Tibial nerve (tissue), 3 donors: ENCODE results near the gene BCAS1.

Experiments
- CTCF ChIP-seq, 5 experiments: fragments of 200-600 bp in 3 of 5; fragments of 450-650 bp in 2 of 5; sonication (generic) in 3 of 5; IDR thresholded peaks; one replicate each; pipeline ENCODE4 v1.5.1; 2016 to 2019; ENCODE audit warnings: antibody characterized with exemption in 5 of 5, mild to moderate bottlenecking in 3 of 5, moderate library complexity in 2 of 5
- POLR2A ChIP-seq, 2 donors: fragments of 450-650 bp; IDR thresholded peaks; one replicate each; pipeline ENCODE4 v1.6.1; 2017; ENCODE audit warnings: antibody characterized with exemption in 2 of 2, mild to moderate bottlenecking in 2 of 2, moderate library complexity in 2 of 2

GRCh38 chr20:53956013-53956715, 114.2 kb downstream of the BCAS1 start:
- TF ChIP-seq CTCF (IDR thresholded peaks at IDR 0.05) (no peak), POLR2A (IDR thresholded peaks at IDR 0.05) (no peak)
